Measurements from ENCODE around the gene CDON. TPM values are rescaled to one million over a fixed set of nuclear protein-coding genes. Genes with fewer than 3 reads are reported as not detected.

The CDON gene
- total RNA-seq, 1 experiment from 2014 or later: 10.1 TPM

DNA sequence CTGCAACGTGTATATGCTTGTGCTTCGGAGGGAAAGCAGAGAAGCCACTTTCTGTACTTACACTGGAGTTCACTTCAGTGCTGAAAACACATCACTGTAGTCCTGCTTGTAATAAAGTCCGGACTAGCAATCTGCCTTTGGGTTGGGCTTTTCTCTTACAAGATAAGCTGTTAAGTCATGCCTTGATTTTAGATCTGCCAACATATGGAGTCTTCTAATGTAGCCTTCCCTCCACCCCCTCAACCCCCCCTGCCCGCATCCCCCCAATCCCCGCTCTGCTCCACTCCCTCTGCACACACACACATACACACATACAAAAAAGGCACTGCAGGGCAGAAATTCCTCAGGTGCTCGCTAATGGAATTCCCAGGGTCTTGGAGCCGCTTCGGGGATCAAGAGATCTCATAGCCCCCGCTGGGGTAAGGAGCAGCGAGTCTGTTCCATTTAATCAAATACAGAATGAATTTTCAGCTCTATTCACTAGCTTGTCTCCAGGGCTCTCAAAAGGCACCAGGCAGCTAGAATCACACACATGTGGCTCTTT, 3.4 kb downstream of the CDON start:
- POLR2A ChIA-PET (ENCODE audit: unreplicated experiment): no interaction called here

DNA sequence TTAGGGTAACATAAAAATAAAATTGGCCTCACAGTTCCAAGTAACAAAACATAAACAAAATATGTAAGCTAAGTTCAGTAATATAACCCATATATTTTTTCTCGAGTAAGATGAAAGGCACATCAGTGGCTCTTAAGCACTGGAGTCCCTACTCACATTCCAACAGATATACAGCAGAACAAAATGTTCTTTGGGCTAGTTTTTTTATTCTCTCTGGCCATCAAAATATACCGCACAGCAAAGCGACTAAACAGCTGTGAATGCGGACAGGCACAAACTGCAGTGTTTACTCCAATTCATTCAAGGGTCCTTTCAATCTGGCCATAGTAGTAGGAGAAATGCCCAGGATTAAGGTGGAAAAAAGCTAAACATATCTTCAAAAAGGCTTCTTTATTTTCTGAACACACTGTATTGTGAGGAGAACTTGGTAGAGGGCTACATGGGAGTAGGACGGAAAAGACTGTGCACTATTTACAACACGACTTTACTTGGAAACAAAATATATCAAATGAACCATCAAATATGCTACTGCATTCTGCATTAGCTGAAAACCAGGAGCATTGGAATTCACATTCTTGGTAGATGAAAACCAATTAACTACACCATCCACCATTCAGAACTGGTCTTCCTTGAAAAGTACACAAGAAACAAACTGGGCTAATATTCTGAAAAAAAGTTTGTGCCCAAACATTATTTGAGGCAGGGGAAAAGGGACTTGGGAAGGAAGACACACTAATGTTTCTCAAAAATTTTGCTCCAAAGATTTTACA, 4.4 kb downstream of the CDON start:
- ChIA-PET POLR2A (ENCODE audit: unreplicated experiment) (no interaction called here), CTCF (no interaction called here)
- Histone ChIP-seq H3K9me3 (ENCODE audit: low read length) (no peaks in the 10 kb centered on the region), H3K27ac (ENCODE audit: low read length) (no peak overlapping the region), H3K4me1 (ENCODE audit: insufficient read depth, low read length) (peaks cover 19% of the 10 kb centered on the region), H3K9ac (ENCODE audit: low read length) (no peak overlapping the region), H3K4me3 (ENCODE audit: low read length) (no peak overlapping the region), H3K9me2 (replicated peaks; ENCODE audit: low read length) (no peaks in the 10 kb centered on the region), H3K4me2 (ENCODE audit: low read length) (no peak overlapping the region), H3F3A (ENCODE audit: low read length, unreplicated experiment) (no peaks in the 10 kb centered on the region), H3K79me2 (ENCODE audit: low read length) (no peaks in the 10 kb centered on the region), H2AFZ (ENCODE audit: low read length) (no peak overlapping the region), H3K36me3 (ENCODE audit: low read depth, low read length) (no peaks in the 10 kb centered on the region), H4K20me1 (ENCODE audit: low read length) (no peaks in the 10 kb centered on the region), H3K27me3 (ENCODE audit: low read length) (no peaks in the 10 kb centered on the region)
- BruUV-seq (replicated peaks): no TSS peak
- intact Hi-C loops (cut with micrococcal nuclease): no loop called here
- TF ChIP-seq, protein P1, sequence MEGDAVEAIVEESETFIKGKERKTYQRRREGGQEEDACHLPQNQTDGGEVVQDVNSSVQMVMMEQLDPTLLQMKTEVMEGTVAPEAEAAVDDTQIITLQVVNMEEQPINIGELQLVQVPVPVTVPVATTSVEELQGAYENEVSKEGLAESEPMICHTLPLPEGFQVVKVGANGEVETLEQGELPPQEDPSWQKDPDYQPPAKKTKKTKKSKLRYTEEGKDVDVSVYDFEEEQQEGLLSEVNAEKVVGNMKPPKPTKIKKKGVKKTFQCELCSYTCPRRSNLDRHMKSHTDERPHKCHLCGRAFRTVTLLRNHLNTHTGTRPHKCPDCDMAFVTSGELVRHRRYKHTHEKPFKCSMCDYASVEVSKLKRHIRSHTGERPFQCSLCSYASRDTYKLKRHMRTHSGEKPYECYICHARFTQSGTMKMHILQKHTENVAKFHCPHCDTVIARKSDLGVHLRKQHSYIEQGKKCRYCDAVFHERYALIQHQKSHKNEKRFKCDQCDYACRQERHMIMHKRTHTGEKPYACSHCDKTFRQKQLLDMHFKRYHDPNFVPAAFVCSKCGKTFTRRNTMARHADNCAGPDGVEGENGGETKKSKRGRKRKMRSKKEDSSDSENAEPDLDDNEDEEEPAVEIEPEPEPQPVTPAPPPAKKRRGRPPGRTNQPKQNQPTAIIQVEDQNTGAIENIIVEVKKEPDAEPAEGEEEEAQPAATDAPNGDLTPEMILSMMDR (conservative IDR thresholded peaks at IDR 0.05; ENCODE audit: low read depth, low read length): no peak
- DNase-seq (no peak), ATAC-seq (no peak)

More for the DNA sequence above, 3.4 kb downstream of the CDON start:
- Histone ChIP-seq H3K27me3 (ENCODE audit: low read length) (no peaks in the 10 kb centered on the region), H3K79me2 (ENCODE audit: low read length) (no peaks in the 10 kb centered on the region), H2AFZ (ENCODE audit: low read length) (no peak overlapping the region), H3K4me2 (ENCODE audit: low read length) (no peak overlapping the region), H3K9me3 (ENCODE audit: low read length) (no peaks in the 10 kb centered on the region), H3K4me3 (ENCODE audit: low read length) (no peak overlapping the region), H3K36me3 (ENCODE audit: low read depth, low read length) (no peaks in the 10 kb centered on the region), H4K20me1 (ENCODE audit: low read length) (no peaks in the 10 kb centered on the region), H3K9me2 (replicated peaks; ENCODE audit: low read length) (no peaks in the 10 kb centered on the region), H3K9ac (ENCODE audit: low read length) (no peak overlapping the region), H3K27ac (ENCODE audit: low read length) (no peak overlapping the region), H3F3A (ENCODE audit: low read length, unreplicated experiment) (no peaks in the 10 kb centered on the region), H3K4me1 (ENCODE audit: insufficient read depth, low read length) (peaks cover 22% of the 10 kb centered on the region)
- intact Hi-C loops (cut with micrococcal nuclease): no loop called here
- DNase-seq (no peak), ATAC-seq (no peak)
- no TSS peak for BruUV-seq (replicated peaks)
- no peak for TF ChIP-seq EZH2phosphoT487 (IDR thresholded peaks at IDR 0.05; ENCODE audit: borderline replicate concordance, low read length)
- no peak for TF ChIP-seq EZH2 (IDR thresholded peaks at IDR 0.05; ENCODE audit: low read length, unreplicated experiment)
- TF ChIP-seq, protein P1 (conservative IDR thresholded peaks at IDR 0.05; ENCODE audit: low read depth, low read length): no peak
- CTCF ChIA-PET: no interaction called here

GRCh38 chr11:126054882-126055281, 7.8 kb downstream of the CDON start:
- H3K9ac ChIP-seq (ENCODE audit: low read length): no peak overlapping the region
- no peaks in the 10 kb centered on the region for H3K36me3 ChIP-seq (ENCODE audit: low read depth, low read length)
- no peak overlapping the region for H3K4me2 ChIP-seq (ENCODE audit: low read length)
- ATAC-seq (no peak), DNase-seq (no peak)
- no TSS peak for BruUV-seq (replicated peaks)
- H2AFZ ChIP-seq (ENCODE audit: low read length): no peak overlapping the region
- H3K9me3 ChIP-seq (ENCODE audit: low read length): no peaks in the 10 kb centered on the region
- no peak overlapping the region for H3K27ac ChIP-seq (ENCODE audit: low read length)
- POLR2A ChIA-PET (ENCODE audit: unreplicated experiment): no interaction called here
- H3F3A ChIP-seq (ENCODE audit: low read length, unreplicated experiment): no peaks in the 10 kb centered on the region
- CTCF ChIA-PET: no interaction called here
- TF ChIP-seq, protein P1 (conservative IDR thresholded peaks at IDR 0.05; ENCODE audit: low read depth, low read length): no peak
- no peak for TF ChIP-seq EZH2phosphoT487 (IDR thresholded peaks at IDR 0.05; ENCODE audit: borderline replicate concordance, low read length)
- TF ChIP-seq EZH2 (IDR thresholded peaks at IDR 0.05; ENCODE audit: low read length, unreplicated experiment): no peak
- no peaks in the 10 kb centered on the region for H3K4me1 ChIP-seq (ENCODE audit: insufficient read depth, low read length)
- intact Hi-C loops (cut with micrococcal nuclease): loop anchor here (5.0 kb wide), 1 partner anchor 48 kb away; no protein-coding TSS in a partner anchor
- H4K20me1 ChIP-seq (ENCODE audit: low read length): no peaks in the 10 kb centered on the region
- H3K4me3 ChIP-seq (ENCODE audit: low read length): no peak overlapping the region
- H3K27me3 ChIP-seq (ENCODE audit: low read length): no peaks in the 10 kb centered on the region
- H3K79me2 ChIP-seq (ENCODE audit: low read length): no peaks in the 10 kb centered on the region
- no peaks in the 10 kb centered on the region for H3K9me2 ChIP-seq (replicated peaks; ENCODE audit: low read length)
